Ectodermal cell (in vitro differentiated cells): ENCODE results near the gene RILPL1.

Experiments used
- H3K27ac ChIP-seq: 2 replicates; pipeline ENCODE4 v1.7.0; 2013; ENCODE audit warnings: mild to moderate bottlenecking, low read depth, low read length; ENCODE audit not compliant: insufficient read depth, poor library complexity, severe bottlenecking
- H3K27me3 ChIP-seq: 2 replicates; pipeline ENCODE4 v1.7.0; 2013; ENCODE audit warnings: mild to moderate bottlenecking, low read length; ENCODE audit not compliant: insufficient read depth, control insufficient read depth, poor library complexity, severe bottlenecking
- H3K36me3 ChIP-seq: one replicate; pipeline ENCODE4 v1.7.0; 2013; ENCODE audit warnings: low read length; ENCODE audit not compliant: control insufficient read depth, insufficient read depth
- H3K4me1 ChIP-seq: one replicate; pipeline ENCODE4 v1.7.0; 2013; ENCODE audit warnings: low read length; ENCODE audit not compliant: control insufficient read depth, insufficient read depth
- H3K4me3 ChIP-seq: 2 replicates; pipeline ENCODE4 v1.7.0; 2013; ENCODE audit warnings: low read depth, low read length, control low read depth; ENCODE audit not compliant: insufficient read depth
- H3K9me3 ChIP-seq: 2 replicates; pipeline ENCODE4 v1.7.0; 2013; ENCODE audit warnings: mild to moderate bottlenecking, low read length, moderate library complexity; ENCODE audit not compliant: control insufficient read depth
- WGBS, 2 experiments: methylation state at CpG; one replicate each; pipeline ENCODE4 v1.1.7; 2013; ENCODE audit warnings: missing lambda C conversion rate in 2 of 2; 5-methylcytosine and 5-hydroxymethylcytosine counted together

Gene RILPL1

GRCh38 chr12:123531091-123531490, 2.4 kb downstream of the RILPL1 start:
- Histone ChIP-seq H3K4me3 (no peak overlapping the region), H3K36me3 (peaks cover 4% of the 10 kb centered on the region), H3K9me3 (no peaks in the 10 kb centered on the region), H3K4me1 (no peaks in the 10 kb centered on the region), H3K27me3 (no peaks in the 10 kb centered on the region), H3K27ac (no peak overlapping the region)
- 92 to 93% methylated on average over 7 of the region's 7 CpGs for WGBS, 2 experiments

GRCh38 chr12:123530668-123531067, 2.9 kb downstream of the RILPL1 start:
- no peak overlapping the region for H3K4me3 ChIP-seq

GRCh38 chr12:123529686-123530085, 3.8 kb downstream of the RILPL1 start:
- peaks cover 4% of the 10 kb centered on the region for H3K36me3 ChIP-seq
- WGBS, 2 experiments: 88 to 92% methylated on average over 3 of the region's 3 CpGs
- no peak overlapping the region for H3K27ac ChIP-seq
- no peaks in the 10 kb centered on the region for H3K9me3 ChIP-seq
- no peak overlapping the region for H3K4me3 ChIP-seq
- no peaks in the 10 kb centered on the region for H3K4me1 ChIP-seq
- H3K27me3 ChIP-seq: no peaks in the 10 kb centered on the region

More at GRCh38 chr12:123530668-123531067, 2.9 kb downstream of the RILPL1 start:
- H3K4me1 ChIP-seq: no peaks in the 10 kb centered on the region
- H3K9me3 ChIP-seq: no peaks in the 10 kb centered on the region
- WGBS, 2 experiments: 93 to 95% methylated on average over 5 of the region's 5 CpGs
- no peaks in the 10 kb centered on the region for H3K27me3 ChIP-seq
- no peak overlapping the region for H3K27ac ChIP-seq
- peaks cover 4% of the 10 kb centered on the region for H3K36me3 ChIP-seq

GRCh38 chr12:123528858-123529257, 4.7 kb downstream of the RILPL1 start:
- WGBS, 2 experiments: 94 to 96% methylated on average over 5 of the region's 5 CpGs

GRCh38 chr12:123526542-123527080, 6.9 kb downstream of the RILPL1 start:
- peaks cover 7% of the 10 kb centered on the region for H3K36me3 ChIP-seq
- H3K9me3 ChIP-seq: no peaks in the 10 kb centered on the region
- WGBS, 2 experiments: 78 to 83% methylated on average over 7 of the region's 7 CpGs
- H3K27ac ChIP-seq: no peak overlapping the region
- no peaks in the 10 kb centered on the region for H3K4me1 ChIP-seq
- no peak overlapping the region for H3K4me3 ChIP-seq
- H3K27me3 ChIP-seq: no peaks in the 10 kb centered on the region

More at GRCh38 chr12:123528858-123529257, 4.7 kb downstream of the RILPL1 start:
- H3K9me3 ChIP-seq: no peaks in the 10 kb centered on the region
- H3K4me3 ChIP-seq: no peak overlapping the region
- H3K36me3 ChIP-seq: peaks cover 4% of the 10 kb centered on the region
- H3K27ac ChIP-seq: no peak overlapping the region
- H3K4me1 ChIP-seq: no peaks in the 10 kb centered on the region
- no peaks in the 10 kb centered on the region for H3K27me3 ChIP-seq

- Histone ChIP-seq H3K27me3 (no peaks in the 10 kb centered on the region), H3K36me3 (peaks cover 15% of the 10 kb centered on the region), H3K9me3 (no peaks in the 10 kb centered on the region), H3K4me1 (no peaks in the 10 kb centered on the region), H3K4me3 (no peak overlapping the region), H3K27ac (no peak overlapping the region)
- 96 to 100% methylated on average over 7 of the region's 7 CpGs for WGBS, 2 experiments
Observed at GRCh38 chr12:123524378-123524777, 9.1 kb downstream of the RILPL1 start.

- Histone ChIP-seq H3K4me3 (no peak overlapping the region), H3K9me3 (no peaks in the 10 kb centered on the region), H3K36me3 (peaks cover 15% of the 10 kb centered on the region), H3K4me1 (no peaks in the 10 kb centered on the region), H3K27ac (no peak overlapping the region), H3K27me3 (no peaks in the 10 kb centered on the region)
- WGBS, 2 experiments: 94% methylated on average over 10 of the region's 10 CpGs
Observed at GRCh38 chr12:123523518-123523917, 10.0 kb downstream of the RILPL1 start.

- no peaks in the 10 kb centered on the region for H3K4me1 ChIP-seq
- no peak overlapping the region for H3K27ac ChIP-seq
- no peaks in the 10 kb centered on the region for H3K27me3 ChIP-seq
- H3K36me3 ChIP-seq: peaks cover 11% of the 10 kb centered on the region
- no peaks in the 10 kb centered on the region for H3K9me3 ChIP-seq
- H3K4me3 ChIP-seq: no peak overlapping the region
- 92 to 94% methylated on average over 7 of the region's 7 CpGs for WGBS, 2 experiments
Observed at GRCh38 chr12:123522164-123522563, 11.4 kb downstream of the RILPL1 start.

GRCh38 chr12:123520567-123521474, 12.7 kb downstream of the RILPL1 start:
- no peak overlapping the region for H3K27ac ChIP-seq
- H3K36me3 ChIP-seq: peaks cover 11% of the 10 kb centered on the region
- H3K4me3 ChIP-seq: no peak overlapping the region
- H3K4me1 ChIP-seq: no peaks in the 10 kb centered on the region
- H3K9me3 ChIP-seq: no peaks in the 10 kb centered on the region
- 97% methylated on average over 14 of the region's 14 CpGs for WGBS, 2 experiments
- no peaks in the 10 kb centered on the region for H3K27me3 ChIP-seq

GRCh38 chr12:123519141-123520001, 14.1 kb downstream of the RILPL1 start:
- WGBS, 2 experiments: 88 to 91% methylated on average over 24 of the region's 24 CpGs
- no peak overlapping the region for H3K4me3 ChIP-seq
- no peak overlapping the region for H3K27ac ChIP-seq
- no peaks in the 10 kb centered on the region for H3K27me3 ChIP-seq
- H3K9me3 ChIP-seq: no peaks in the 10 kb centered on the region
- no peaks in the 10 kb centered on the region for H3K4me1 ChIP-seq
- H3K36me3 ChIP-seq: peaks cover 11% of the 10 kb centered on the region
